Suppressor macrophage treated with lipopolysaccharide for 4 hours (primary cell): Measurements from ENCODE around the gene SIMC1.
"Not testable (repeated sequence)": the region's sequence is repeated elsewhere in the genome, so short reads cannot be mapped to it uniquely, and the experiment has no call there.

Experiments used
- DNase-seq: peaks from one replicate; pipeline ENCODE4 v3.0.0-alpha.2; 2020

The SIMC1 gene

DNA sequence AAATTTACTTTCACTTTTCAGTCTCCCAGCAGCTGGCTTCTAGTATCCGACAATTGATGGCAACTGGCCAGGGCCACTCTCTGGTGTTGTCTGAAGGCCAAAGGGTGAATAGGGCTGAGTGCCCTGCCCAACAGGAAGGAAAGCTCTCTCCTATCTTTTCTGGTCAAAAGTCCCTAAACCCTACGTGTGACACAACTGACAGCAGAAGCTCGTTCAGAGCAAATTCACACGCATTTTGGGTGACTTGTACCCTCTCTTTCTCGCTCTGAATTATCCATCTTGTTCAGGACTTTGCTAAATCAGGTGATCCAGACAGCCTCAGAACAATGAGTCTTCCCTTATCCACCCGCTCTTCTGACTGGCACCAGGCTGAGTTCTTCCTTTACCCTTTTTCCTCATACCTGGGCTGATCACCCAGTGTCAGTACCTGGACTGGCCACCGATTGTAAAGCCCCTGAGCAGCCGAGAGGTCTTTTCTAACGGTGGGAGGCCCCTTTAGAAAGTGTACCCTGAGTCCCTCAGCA is 21.8 kb upstream of the SIMC1 start:
- DNase-seq: not testable (repeated sequence)

DNA sequence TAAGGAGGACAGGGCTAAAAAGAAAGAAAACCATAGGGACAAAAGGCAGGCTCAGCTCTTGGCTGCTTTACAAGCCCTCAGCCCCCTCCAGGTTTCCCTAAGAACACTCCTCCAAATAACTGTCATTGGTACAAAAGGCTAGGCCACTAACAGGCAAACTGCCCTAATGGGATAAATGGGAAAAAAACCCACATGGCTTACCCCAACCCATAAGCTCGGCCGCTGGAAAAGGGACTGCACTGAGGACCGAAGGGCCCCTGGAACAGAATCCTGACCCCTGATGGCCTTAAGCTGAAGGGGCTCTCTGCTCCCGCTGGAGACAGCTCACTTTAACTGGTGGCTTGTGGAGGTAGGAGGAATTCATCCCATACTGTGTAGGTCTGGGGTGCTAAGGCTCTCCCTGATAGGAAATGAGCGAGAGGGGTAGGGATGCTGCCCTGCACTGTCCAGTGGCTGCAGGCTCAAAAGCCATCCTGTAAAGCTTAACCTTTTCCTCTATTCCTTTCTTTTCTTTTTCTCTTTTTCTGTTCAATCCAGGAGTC is 21.0 kb upstream of the SIMC1 start:
- DNase-seq: not testable (repeated sequence)

DNA sequence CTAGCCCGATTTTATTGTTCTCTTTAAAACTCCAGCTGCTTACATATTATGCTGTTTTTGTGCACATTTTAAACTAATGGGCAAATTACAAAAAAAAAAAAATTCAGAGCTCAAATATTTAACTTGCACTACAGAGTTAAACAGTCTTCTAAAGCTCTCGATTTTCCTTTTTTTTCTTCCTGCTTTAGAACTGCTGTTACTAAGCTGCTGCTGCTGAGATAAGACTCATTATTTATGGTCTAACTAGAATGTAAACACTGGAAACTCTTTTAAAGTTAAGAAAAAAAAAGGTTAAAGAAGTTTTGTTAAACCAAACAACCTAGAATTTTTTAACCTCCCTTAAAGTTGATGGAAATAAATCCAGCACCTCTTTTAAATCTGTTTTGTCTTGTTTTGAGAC is 20.5 kb upstream of the SIMC1 start:
- not testable (repeated sequence) for DNase-seq

DNA sequence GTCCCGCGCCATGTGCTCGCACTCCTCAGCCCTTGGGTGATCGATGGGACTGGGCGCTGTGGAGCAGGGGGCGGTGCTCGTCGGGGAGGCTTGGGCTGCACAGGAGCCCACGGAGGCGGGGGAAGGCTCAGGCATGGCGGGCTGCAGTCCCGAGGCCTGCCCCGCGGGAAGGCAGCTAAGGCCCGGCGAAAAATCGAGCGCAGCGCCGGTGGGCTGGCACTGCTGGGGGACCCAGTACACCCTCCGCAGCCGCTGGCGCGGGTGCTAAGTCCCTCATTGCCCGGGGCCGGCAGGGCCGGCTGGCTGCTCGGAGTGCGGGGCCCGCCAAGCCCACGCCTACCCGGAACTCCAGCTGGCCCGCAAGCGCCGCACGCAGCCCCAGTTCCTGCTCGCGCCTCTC is 16.2 kb upstream of the SIMC1 start:
- DNase-seq: not testable (repeated sequence)

DNA sequence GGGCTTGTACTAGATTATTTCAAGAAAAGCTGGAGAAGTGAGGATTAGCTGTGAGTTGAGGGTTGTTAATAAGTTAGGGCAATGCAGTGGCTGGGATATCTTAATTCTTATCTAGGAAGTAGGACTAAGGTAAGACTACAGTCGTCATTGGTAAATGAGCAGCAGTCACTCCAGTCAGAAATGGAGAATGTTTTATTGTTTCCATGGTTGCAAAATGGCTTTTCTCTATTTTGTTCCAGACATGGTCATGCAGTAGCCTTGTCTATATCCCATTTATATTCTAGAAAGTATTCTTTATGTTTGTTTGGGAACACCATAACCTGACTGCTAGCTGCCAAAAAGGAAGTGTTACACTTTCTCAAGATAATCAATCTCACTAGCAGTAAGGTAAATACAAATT is 9.9 kb upstream of the SIMC1 start:
- DNase-seq: not testable (repeated sequence)

DNA sequence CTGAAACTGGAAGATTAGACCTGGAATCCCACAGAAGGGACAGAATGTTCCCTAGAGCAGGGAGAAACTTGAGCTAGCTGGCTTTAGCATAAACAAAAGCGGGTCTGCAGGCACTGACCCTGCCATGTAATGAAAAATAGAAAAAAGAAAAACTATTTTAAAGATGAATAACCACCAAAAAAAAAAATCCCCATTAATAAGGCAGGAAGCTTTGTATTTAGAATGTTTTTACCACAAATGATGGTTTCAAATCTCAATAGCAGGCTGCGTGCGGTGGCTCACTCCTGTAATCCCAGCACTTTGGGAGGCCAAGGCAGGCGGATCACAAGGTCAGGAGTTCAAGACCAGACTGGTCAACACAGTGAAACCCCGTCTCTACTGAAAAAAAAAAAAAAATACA is 5.0 kb upstream of the SIMC1 start:
- DNase-seq: not testable (repeated sequence)

DNA sequence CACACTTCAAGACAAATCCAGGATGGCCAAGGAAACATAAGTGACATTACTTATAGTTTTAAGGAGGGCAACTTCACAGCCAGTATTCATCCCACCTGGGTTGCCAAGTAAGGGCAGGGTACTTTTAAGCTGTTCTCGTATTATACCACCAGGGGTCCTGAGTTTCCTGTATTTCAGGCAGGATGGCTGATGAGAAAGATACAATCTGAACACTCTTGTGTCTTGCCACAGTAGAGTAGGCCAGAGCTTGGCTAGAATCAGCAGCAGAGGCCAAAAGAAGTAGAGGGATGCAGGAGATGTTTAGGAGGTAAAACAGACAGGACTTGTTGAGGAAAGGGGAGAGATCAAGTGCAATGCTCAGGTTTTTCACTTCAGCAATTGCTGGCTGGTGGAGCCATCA is 3.1 kb upstream of the SIMC1 start:
- peak; percentile 36 for DNase-seq

DNA sequence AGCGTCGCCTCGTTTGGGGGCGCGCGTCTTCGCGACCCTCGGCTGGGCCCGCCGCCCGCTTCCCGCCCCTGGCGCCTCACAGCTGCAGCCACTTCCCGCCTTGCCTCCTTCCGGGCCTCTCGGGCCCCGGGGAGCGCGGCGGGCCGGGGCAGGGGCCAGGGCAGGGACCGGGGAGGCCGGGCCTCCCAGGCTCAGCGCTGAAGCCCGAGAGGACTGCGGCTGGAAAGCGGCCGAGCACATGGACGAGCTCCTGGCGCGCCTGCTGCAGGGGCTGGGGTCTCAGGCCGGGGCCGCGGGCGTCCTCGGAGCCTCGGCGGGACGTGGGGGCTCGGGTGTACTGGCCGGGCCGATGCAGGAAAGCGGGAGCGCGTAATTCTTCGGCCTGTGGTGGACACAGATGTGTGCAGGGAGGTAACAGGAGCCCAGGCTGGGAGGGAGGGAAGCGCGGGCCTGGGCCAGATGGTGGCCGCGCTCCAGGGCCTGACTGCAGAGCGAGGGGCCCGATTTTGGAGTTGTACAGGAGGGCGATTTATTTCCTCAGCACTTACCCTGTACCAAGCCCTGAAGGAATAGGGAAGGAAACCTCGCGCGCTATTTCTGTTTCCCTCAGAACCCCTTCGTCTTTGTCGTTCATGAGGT is 540 bp downstream of the SIMC1 start:
- not testable (repeated sequence) for DNase-seq

DNA sequence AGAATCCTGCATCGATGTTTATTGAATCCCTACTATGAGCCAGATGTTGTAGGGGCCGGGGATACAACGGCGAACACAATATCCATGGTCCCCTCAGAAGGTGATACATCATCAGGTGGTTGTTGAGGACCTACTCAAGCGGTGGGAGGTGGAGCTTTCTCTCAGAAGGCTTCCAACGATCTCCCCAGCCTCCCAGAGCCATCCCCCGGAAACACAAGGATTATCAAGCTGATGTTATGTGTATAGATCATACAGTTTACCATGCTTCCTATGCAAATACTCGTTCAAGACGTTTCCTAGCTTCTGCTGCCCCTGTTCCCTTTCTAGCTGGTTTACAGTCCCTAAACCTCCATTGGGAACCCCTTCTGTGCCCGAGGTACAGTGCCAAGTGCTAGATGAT is 1.1 kb downstream of the SIMC1 start:
- DNase-seq: not testable (repeated sequence)

DNA sequence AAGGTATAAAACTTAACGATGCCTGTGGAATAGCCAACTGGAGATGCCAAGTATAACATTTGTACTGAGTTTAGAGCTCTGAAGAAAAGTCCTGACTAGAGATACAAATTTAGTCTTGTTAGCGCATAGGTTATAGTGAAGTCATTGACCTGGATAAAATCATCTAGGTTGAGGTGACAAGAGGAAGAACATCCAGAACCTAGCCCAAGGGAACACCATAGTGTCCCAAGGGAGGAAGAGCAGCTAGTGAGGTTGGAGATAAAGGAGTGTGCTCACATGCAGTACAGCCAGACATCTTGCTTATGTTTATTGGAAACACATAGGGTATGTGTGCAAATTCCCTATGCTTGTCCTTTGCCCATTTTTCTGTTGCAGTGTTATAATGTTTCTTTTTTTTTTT is 6.1 kb downstream of the SIMC1 start:
- not testable (repeated sequence) for DNase-seq

DNA sequence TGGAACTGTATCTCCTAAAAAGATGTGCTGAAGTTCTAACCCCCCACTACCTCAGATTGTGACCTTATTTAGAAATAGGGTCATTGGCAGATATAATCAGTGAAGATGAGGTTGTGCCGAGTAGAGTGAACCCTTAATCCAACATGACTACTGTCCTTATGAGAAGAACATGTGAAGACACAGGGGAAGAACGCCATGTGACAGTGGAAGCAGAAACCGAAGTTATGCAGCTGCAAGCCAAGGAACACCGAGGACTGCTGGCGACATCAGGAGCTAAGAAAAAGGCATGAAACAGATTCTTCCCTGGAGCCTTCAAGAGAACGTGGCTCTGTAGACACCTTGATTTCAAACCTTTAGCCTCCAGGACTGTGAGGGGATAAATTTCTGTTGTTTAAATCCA is 6.8 kb downstream of the SIMC1 start:
- not testable (repeated sequence) for DNase-seq

DNA sequence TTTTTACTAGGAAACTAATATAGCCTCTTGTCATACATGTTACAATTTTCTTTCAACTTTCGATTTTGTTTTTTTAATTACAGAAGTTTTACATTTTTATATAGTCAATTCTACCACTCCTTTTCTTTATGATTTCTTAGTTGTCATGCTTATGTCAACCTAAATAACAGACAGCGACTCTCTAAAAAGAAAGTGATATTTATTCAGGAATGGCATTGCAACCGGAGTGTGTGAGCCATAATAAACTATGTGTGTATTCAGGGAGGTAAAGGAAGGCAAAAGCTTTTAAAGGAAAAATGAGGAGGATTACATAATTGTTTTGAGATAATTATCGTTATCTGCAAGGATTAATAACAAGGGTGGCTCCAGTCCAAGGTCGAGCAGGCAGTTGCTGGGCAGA is 7.3 kb downstream of the SIMC1 start:
- DNase-seq: not testable (repeated sequence)

DNA sequence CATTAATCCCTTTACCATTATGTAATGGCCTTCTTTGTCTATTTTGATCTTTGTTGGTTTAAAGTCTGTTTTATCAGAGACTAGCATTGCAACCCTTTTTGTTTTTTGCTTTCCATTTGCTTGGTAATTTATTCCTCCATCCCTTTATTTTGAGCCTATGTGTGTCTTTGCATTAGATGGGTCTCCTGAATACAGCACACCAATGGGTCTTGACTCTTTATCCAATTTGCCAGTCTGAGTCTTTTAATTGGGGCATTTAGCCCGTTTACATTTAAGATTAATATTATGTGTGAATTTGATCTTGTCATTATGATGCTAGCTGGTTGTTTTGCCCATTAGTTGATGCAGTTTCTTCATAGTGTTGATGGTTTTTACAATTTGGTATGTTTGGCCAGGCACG is 12.5 kb downstream of the SIMC1 start:
- DNase-seq: not testable (repeated sequence)

DNA sequence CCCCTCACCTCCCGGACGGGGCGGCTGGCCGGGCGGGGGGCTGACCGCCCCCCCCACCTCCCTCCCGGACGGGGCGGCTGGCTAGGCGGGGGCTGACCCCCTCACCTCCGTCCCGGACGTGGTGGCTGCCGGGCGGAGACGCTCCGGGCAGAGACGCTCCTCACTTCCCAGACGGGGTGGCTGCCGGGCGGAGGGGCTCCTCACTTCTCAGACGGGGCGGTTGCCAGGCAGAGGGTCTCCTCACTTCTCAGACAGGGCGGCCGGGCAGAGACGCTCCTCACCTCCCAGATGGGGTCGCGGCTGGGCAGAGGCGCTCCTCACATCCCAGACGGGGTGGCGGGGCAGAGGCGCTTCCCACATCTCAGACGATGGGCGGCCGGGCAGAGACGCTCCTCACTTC is 13.9 kb downstream of the SIMC1 start:
- DNase-seq: not testable (repeated sequence)

DNA sequence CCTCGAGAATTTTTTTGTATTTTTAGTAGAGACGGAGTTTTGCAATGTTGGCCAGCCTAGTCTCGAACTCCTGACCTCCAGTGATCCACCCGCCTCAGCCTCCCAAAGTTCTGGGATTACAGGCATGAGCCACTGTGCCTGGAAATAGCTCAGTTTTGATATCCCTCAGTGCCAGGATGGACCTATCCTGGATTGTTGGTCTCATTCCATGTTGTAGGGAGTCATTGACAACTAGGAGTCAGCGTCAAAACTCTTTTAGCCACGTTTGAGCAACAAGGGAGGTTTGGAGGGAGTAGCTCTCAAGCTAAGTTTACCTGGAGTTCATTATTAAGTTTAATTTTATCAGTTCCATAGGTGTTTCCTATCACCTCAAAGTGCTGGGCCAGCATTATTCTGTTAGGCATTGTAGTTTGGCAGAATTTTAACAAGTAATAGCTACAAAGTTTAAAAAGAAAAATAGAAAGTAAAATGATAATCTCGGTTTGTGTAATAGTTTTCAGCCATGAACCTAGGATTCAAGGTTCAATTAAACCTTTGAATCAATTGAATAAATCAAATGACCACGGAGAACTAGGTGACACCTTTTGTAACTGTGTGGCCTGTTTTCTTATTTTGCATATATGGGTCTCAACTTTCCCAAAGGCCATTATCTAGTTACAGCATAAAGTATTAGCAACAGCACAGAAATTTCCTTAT is 15.3 kb downstream of the SIMC1 start:
- DNase-seq: not testable (repeated sequence)

DNA sequence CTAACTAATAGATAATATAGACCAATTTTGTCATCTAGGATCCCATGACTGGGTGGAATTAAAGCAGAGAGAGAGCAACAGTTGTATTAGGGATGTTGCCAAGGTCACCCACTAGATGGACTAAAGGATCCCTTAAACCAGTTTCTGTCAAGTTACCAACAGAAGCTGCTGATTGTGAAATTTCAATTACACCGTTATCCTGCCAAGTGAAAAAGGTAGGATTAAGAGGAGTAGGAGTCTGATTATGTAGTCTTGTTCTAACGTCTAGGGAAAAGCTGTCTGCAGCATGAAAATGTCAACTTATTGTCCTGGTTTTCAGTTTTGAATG is 15.8 kb downstream of the SIMC1 start:
- not testable (repeated sequence) for DNase-seq

DNA sequence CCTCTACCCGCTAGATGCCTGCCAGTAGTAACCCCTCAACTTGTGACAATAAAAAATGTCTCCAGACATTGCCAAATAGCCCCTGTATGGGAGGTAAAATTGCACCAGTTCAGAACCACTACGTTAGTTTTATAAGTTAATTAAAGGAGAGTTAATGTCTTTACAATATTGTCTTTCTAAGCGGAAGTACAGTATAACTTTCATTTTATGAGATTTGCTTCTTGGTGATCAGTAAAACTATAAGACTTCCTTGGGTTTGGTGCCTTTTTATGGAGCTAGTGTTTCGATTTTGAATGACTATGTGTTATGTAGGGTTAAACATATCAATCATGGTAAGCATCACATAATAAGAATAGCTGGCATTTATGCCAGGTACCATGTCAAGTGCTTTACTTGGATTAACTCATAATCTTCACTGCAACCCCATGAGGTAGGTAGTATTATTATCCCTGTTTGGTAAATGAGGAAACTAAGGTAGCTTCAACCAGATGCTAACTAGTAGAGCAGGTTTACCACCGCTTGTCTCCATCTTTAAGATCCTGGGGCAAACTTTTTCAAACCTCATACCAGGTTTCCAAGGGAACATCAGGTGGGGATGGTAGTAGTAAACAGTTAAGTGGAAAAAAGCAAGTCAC is 19.8 kb downstream of the SIMC1 start:
- not testable (repeated sequence) for DNase-seq

DNA sequence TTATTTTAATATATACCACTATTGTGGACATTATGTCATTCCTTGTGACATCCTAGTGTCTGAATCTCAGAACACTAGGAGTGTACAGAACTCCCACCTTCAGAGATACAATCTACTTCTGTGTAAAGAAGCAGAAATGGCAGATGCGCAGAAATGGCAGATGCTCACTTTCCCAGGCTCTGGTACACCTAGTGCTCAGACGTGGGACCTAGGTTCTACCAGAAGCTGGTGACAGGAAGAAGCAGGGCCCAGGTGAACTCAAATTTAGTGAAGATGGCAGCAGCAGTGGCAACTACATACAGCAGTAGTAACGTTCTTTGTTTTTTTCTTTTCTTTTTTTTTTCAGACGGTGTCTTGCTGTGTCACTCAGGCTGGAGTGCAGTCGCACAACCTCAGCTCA is 22.5 kb downstream of the SIMC1 start:
- not testable (repeated sequence) for DNase-seq

DNA sequence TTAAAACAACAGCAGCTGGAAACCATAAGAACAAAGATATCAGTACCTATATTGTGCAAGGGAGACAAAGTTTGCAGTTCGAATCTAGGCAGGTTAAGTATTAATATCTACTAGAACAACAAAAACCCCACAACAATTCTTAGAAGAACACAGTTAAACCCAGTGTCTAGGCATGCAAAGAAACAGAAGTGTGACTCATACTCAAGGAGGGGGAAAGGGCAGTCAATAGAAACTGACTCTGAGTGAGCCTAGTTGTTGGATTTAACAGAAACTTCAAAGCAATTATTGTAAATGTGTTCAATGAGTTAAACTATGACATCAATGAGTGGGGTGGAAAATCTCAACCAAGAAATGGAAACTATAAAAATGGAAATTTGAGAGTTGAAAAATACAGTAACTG is 28.2 kb downstream of the SIMC1 start:
- not testable (repeated sequence) for DNase-seq

DNA sequence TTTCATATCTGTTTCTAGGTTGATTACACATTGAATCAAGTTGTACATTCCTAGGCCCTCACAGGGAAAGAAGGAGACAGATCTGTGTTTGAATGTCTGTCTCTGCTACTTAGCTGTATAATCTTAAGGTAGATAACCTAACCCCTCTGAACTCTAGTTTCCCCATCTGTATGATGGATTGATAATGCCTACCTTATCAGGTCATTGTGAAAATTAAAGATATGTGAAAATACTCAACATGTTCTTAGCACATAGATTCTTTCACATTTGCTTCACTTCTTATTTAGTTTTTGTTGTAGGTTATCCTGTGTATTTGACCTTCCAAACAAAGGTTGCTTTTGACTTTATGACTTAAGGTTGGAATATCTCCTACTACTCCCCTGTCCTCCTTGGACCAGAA is 50.8 kb downstream of the SIMC1 start:
- not testable (repeated sequence) for DNase-seq

DNA sequence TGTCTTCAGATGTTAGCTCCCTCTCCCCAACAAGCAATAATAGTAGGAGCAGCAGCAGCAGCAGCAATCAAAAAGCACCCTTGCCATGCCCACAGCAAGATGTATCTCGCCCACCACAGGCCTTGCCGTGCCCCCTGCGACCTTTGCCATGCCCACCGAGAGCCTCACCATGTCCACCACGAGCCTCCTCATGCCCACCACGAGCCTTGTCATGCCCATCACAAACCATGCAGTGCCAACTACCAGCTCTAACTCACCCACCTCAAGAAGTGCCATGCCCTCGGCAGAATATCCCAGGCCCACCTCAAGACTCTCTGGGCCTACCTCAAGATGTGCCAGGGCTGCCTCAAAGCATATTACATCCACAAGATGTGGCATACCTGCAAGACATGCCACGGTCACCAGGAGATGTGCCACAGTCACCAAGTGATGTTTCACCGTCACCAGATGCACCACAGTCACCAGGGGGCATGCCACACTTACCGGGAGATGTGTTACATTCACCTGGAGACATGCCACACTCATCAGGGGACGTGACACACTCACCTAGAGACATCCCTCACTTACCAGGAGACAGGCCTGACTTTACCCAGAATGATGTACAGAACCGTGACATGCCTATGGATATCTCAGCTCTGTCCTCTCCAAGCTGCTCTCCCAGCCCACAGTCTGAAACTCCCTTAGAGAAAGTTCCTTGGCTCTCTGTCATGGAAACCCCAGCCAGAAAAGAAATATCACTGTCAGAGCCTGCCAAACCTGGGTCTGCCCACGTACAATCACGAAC is 52.0 kb downstream of the SIMC1 start:
- not testable (repeated sequence) for DNase-seq

DNA sequence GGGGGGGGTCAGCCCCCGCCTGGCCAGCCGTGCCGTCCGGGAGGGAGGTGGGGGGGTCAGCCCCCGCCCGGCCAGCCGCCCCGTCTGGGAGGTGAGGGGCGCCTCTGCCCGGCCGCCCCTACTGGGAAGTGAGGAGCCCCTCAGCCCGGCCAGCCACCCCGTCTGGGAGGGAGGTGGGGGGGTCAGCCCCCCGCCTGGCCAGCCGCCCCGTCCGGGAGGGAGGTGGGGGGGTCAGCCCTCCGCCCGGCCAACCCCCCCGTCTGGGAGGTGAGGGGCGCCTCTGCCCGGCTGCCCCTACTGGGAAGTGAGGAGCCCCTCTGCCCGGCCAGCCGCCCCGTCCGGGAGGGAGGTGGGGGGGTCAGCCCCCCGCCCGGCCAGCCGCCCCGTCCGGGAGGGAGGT is 67.1 kb downstream of the SIMC1 start:
- DNase-seq: not testable (repeated sequence)
